Peyer's patch (tissue), 4 donors: Measurements from ENCODE around the gene GLIS1. TPM values are rescaled to one million over a fixed set of nuclear protein-coding genes. Genes with fewer than 3 reads are reported as not detected.
"Not testable (repeated sequence)": the region's sequence is repeated elsewhere in the genome, so short reads cannot be mapped to it uniquely, and the experiment has no call there.

Experiments used
- DNase-seq, 3 donors: peaks; one replicate each; pipeline ENCODE4 v3.0.0-alpha.2; 2017 to 2019
- H3K27ac ChIP-seq, 4 donors: fragments of 200-600 bp; sonication (generic); one replicate each; pipeline ENCODE4 v1.5.1; 2016 to 2019
- H3K27me3 ChIP-seq, 2 donors: fragments of 200-600 bp; sonication (generic); one replicate each; pipeline ENCODE4 v1.5.1; 2019
- H3K36me3 ChIP-seq, 3 donors: fragments of 200-600 bp; sonication (generic); one replicate each; pipeline ENCODE4 v1.5.1; 2016 to 2019
- H3K4me1 ChIP-seq, 4 donors: fragments of 200-600 bp; sonication (generic); one replicate each; pipeline ENCODE4 v1.5.1; 2016 to 2019
- H3K4me3 ChIP-seq, 4 donors: fragments of 200-600 bp; sonication (generic); 1 replicate in 3 of 4; 2 replicates in 1 of 4; pipeline ENCODE4 v1.5.1; 2016 to 2019; ENCODE audit warnings: mild to moderate bottlenecking in 1 of 4
- H3K9me3 ChIP-seq, 4 donors: fragments of 200-600 bp; sonication (generic); one replicate each; pipeline ENCODE4 v1.5.1; 2016 to 2019; ENCODE audit warnings: mild to moderate bottlenecking in 1 of 4
- POLR2A ChIP-seq, 2 donors: fragments of 450-650 bp; IDR thresholded peaks; one replicate each; pipeline ENCODE4 v1.5.1; 2017; ENCODE audit warnings: antibody characterized with exemption in 2 of 2, mild to moderate bottlenecking in 2 of 2, moderate library complexity in 2 of 2
- total RNA-seq, 4 donors: library from RNA; depleted of rRNA; stranded (reverse); fragments of >200 nt; gene quantifications; one replicate each; pipeline ENCODE4 v1.1.0, GENCODE V29; 2016
- TF ChIP-seq, protein P1 (sequence below), 6 experiments: fragments of 450-650 bp in 4 of 6; fragments of 200-600 bp in 2 of 6; sonication (generic) in 1 of 6; IDR thresholded peaks; one replicate each; pipeline ENCODE4 v1.5.1; 2017 to 2019; ENCODE audit warnings: antibody characterized with exemption in 6 of 6, mild to moderate bottlenecking in 3 of 6, moderate library complexity in 1 of 6

The GLIS1 gene
- total RNA-seq, 4 donors from 2014 or later: 0.54 to 1.7 (median 0.66) TPM; not detected in 1

DNA sequence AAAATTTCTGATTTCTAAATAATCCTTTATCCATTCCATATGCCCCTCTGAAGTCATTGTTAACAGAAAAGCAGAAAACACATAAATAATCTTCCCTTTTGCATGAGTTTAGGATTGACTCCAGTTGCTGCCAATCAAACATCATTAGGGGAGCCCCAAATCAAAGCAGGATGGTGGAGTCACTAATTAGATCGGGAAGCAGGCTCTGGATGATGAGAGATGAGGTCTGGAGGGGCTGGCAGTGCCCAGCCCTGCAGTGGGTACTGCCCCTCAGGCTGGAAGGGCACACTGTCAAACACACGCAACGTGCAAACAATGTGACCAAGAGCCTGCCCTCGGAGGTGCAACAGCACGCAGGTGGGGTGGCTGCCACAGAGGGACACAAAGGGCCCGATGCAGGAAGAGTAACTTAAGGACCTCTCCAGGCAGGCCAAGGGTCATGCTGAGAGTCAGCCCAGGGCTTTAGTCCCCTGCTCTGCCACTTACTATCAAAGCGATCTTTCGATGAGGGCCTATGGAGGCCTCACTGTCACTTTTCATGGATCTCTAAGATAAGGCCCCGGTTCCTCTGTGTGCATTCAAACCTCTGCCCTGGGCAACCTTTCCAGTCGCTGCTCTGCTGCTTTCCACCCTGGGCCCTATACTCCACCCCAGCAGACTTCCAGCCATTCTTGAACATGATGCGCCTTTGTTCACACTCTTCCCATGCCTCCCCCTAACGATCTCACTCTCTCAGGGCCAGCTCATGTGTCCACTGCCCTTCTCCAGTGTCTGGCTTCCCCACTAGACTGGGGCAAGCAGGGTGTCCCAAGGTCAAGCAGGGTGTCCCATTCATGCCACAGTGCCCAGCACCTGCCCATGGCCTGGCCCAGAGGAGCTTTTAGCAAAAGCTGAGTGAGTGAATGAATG lies 180.9 kb downstream of the GLIS1 start:
- DNase-seq: peak in 2 of 3 donors; percentile 24 to 31
- TF ChIP-seq, protein P1, sequence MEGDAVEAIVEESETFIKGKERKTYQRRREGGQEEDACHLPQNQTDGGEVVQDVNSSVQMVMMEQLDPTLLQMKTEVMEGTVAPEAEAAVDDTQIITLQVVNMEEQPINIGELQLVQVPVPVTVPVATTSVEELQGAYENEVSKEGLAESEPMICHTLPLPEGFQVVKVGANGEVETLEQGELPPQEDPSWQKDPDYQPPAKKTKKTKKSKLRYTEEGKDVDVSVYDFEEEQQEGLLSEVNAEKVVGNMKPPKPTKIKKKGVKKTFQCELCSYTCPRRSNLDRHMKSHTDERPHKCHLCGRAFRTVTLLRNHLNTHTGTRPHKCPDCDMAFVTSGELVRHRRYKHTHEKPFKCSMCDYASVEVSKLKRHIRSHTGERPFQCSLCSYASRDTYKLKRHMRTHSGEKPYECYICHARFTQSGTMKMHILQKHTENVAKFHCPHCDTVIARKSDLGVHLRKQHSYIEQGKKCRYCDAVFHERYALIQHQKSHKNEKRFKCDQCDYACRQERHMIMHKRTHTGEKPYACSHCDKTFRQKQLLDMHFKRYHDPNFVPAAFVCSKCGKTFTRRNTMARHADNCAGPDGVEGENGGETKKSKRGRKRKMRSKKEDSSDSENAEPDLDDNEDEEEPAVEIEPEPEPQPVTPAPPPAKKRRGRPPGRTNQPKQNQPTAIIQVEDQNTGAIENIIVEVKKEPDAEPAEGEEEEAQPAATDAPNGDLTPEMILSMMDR (IDR thresholded peaks at IDR 0.05): no peak
- no peak for TF ChIP-seq POLR2A (IDR thresholded peaks at IDR 0.05)
- Histone ChIP-seq H3K27ac (no peak overlapping the region), H3K36me3 (no peaks in the 10 kb centered on the region), H3K27me3 (no peaks in the 10 kb centered on the region), H3K4me3 (no peak overlapping the region), H3K4me1 (no peaks in the 10 kb centered on the region), H3K9me3 (no peaks in the 10 kb centered on the region)

DNA sequence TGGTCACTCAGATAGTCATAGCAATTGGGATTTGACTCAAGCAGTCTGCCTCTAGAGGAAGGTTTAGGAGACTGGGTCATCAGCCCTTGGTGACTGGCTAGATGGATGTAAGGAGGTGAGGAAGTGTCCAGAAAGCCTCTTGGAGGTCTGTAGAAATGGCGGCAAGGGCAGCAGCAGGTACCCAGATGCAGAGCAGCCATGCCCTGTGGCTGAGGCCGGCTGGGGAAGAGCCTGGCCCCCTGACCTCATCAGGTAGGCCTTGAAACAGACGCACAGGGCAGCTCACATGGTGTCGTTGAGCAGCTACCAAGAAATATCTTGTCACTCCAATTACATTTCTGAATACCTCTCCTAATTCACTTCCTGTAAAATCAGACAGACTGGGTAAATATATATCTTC lies 181.6 kb downstream of the GLIS1 start:
- peak in 1 of 3 donors; percentile 27 for DNase-seq

DNA sequence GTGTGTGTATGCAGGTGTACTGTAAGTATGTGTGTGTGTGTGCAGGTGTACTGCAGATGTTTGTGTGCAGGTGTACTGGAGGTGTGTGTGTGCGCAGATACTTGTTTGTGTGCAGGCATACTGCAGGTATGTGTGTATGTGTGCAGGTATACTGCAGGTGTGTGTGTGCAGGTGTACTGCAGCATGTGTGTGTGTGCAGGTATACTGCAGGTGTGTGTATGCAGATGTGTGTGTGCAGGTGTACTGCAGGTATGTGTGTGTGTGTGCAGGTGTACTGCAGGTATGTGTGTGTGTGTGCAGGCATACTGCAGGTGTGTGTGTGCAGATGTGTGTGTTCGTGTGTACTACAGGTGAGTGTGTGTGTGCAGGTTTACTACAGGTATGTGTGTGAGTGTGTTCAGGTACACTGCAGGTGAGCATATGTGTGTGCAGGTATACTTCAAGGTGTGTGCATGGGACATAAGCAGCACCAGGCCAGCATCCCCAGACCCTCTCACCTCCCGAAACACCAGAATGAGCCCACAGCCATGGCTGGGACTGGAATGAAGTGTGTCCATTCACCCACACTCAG lies 182.2 kb downstream of the GLIS1 start:
- H3K4me3 ChIP-seq: no peak overlapping the region
- no peak overlapping the region for H3K27ac ChIP-seq
- no peaks in the 10 kb centered on the region for H3K4me1 ChIP-seq
- no peaks in the 10 kb centered on the region for H3K27me3 ChIP-seq
- H3K9me3 ChIP-seq: no peaks in the 10 kb centered on the region
- peak in 2 of 3 donors; percentile 8 to 21 for DNase-seq
- TF ChIP-seq POLR2A (IDR thresholded peaks at IDR 0.05): no peak
- TF ChIP-seq, protein P1 (IDR thresholded peaks at IDR 0.05): no peak
- H3K36me3 ChIP-seq: no peaks in the 10 kb centered on the region

More for the DNA sequence above, 181.6 kb downstream of the GLIS1 start:
- no peaks in the 10 kb centered on the region for H3K36me3 ChIP-seq
- TF ChIP-seq POLR2A (IDR thresholded peaks at IDR 0.05): no peak
- TF ChIP-seq, protein P1 (IDR thresholded peaks at IDR 0.05): no peak
- H3K9me3 ChIP-seq: no peaks in the 10 kb centered on the region
- H3K4me1 ChIP-seq: no peaks in the 10 kb centered on the region
- H3K4me3 ChIP-seq: no peak overlapping the region
- H3K27ac ChIP-seq: no peak overlapping the region
- H3K27me3 ChIP-seq: no peaks in the 10 kb centered on the region

DNA sequence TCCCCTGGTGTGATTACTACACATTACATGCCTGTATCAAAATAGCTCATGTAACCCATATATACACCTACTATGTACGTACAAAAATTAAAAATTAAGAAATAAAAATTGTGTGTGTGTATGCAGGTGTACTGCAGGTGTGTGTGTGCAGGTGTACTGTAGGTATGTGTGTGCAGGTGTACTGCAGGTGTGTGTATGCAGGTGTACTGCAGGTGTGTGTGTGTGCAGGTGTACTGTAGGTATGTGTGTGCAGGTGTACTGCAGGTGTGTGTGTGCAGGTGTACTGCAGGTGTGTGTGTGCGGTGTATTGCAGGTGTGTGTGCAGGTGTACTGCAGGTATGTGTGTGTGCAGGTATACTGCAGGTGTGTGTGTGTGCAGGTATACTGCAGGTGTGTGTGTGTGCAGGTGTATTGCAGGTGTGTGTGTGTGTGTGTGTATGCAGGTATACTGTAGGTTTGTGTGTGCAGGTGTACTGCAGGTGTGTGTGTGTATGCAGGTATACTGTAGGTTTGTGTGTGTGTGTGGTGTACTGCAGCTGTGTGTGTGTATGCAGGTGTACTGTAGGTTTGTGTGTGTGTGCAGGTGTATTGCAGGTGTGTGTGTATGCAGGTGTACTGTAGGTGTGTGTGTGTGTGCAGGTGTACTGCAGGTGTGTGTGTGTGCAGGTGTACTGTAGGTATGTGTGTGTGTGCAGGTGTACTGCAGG lies 183.2 kb downstream of the GLIS1 start:
- H3K36me3 ChIP-seq, H3K9me3 ChIP-seq, H3K4me1 ChIP-seq, DNase-seq, H3K27ac ChIP-seq, H3K4me3 ChIP-seq, H3K27me3 ChIP-seq: not testable (repeated sequence)

DNA sequence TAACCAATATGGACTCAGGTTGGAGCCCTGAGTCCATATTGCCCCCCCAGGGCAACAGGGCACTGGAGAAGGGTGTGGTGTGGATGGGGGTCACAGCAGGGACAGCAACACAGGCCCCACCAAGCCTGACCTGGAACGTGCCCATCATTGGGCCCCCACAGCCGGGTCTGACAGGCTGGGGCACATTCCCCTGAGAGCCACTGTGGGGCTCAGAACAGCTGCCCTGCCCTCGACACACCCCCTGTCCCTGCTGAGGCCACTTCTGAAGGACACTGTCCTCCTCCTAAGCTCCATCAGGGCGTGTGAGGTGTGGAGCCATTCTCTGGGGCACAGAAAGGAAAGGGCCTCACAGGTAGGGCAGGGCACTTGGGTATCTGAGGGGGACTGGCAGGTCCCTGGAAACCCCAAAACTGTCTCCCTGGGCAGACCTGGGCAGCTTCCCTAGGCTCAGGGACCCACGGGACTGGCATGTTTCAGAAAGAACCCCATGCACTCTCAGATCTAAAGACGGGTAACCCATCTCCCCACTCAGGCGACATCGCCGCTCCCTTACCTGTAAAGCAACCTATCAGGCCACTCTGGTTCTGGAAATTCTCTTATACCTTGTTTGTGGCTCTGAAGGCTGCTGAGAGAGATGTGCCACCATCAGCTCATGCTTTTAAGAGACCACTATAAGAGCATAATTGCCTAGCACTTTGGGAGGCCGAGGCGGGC lies 184.2 kb downstream of the GLIS1 start:
- H3K27me3 ChIP-seq: no peaks in the 10 kb centered on the region
- TF ChIP-seq POLR2A (IDR thresholded peaks at IDR 0.05): no peak
- TF ChIP-seq, protein P1 (IDR thresholded peaks at IDR 0.05): no peak
- H3K4me3 ChIP-seq: no peak overlapping the region
- no peaks in the 10 kb centered on the region for H3K36me3 ChIP-seq
- H3K4me1 ChIP-seq: no peaks in the 10 kb centered on the region
- H3K27ac ChIP-seq: no peak overlapping the region
- peak in 2 of 3 donors; percentile 15 to 24 for DNase-seq
- no peaks in the 10 kb centered on the region for H3K9me3 ChIP-seq
